ENCODE data around the gene TAS2R3.
"Not testable (repeated sequence)": the region's sequence is repeated elsewhere in the genome, so short reads cannot be mapped to it uniquely, and the experiment has no call there.

The TAS2R3 gene

GRCh38 chr7:141739250-141739649 lies 24.6 kb upstream of the TAS2R3 start:
- Mint-ChIP-seq H3K27ac (peak overlapping the region in 1 of 3 experiments; percentile 34), H3K36me3 (ENCODE audit: low read depth) (peaks cover 35% of the 10 kb centered on the region), H3K9me3 (no peaks in the 10 kb centered on the region), H3K4me3 (peak overlapping the region; percentile 83 to 98 (median 84)), H3K27me3 (ENCODE audit: low read depth) (no peaks in the 10 kb centered on the region), H3K4me1 (peaks cover 22% of the 10 kb centered on the region)
- TF ChIP-seq CTCF (IDR thresholded peaks at IDR 0.05; ENCODE audit: unreplicated experiment in 3 of 3): no peak

GRCh38 chr7:141742229-141742628 lies 21.7 kb upstream of the TAS2R3 start:
- Mint-ChIP-seq H3K27me3 (ENCODE audit: low read depth) (no peaks in the 10 kb centered on the region), H3K4me1 (peaks cover 22% of the 10 kb centered on the region), H3K27ac (no peak overlapping the region), H3K9me3 (no peaks in the 10 kb centered on the region), H3K4me3 (peak overlapping the region in 1 of 3 experiments; percentile 16), H3K36me3 (ENCODE audit: low read depth) (peaks cover 61% of the 10 kb centered on the region)
- no peak for TF ChIP-seq CTCF (IDR thresholded peaks at IDR 0.05; ENCODE audit: unreplicated experiment in 3 of 3)

DNA sequence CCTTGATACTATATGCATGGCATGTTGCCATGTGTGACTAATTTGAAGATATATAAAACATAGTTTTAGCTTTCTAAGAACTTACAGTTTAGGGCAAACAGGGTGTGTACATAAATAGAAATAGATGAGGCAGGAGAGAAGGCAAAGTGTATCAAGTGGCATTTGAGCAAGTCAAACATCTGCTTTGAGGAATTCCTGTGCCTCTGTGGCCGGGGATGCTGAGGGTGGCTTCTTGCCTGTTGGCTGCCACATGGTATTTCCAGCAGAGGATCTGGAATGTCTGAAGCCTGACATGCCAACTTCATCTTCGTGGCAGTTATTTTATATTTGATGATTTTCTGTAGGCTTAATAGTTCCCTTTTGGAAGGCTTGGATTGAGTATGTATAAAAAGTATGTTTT lies 19.8 kb upstream of the TAS2R3 start:
- TF ChIP-seq CTCF (IDR thresholded peaks at IDR 0.05; ENCODE audit: unreplicated experiment in 3 of 3): no peak
- H3K27me3 Mint-ChIP-seq (ENCODE audit: low read depth): no peaks in the 10 kb centered on the region

DNA sequence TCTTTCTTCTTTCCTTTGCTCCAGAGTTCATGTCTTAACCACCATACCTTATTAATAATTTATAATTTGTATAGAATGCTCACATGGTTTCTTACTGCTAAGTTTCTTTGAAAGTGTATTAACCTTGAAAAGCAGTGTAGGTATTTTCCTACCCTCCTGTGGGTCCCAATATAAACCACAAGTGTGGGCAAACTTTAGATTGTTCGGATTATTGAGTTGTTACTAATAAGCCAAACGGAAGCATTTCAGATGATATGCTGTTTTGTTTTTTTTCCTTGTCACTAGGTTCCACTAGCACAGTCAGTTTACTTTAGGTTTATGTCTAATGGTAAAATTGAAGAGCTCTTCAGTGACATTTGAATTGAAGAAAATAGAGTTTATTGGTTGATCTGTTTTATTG lies 15.5 kb upstream of the TAS2R3 start:
- Mint-ChIP-seq H3K4me3 (no peak overlapping the region), H3K36me3 (ENCODE audit: low read depth) (peaks cover 92% of the 10 kb centered on the region), H3K27me3 (ENCODE audit: low read depth) (no peaks in the 10 kb centered on the region), H3K4me1 (no peaks in the 10 kb centered on the region), H3K27ac (no peak overlapping the region), H3K9me3 (peaks cover 34% of the 10 kb centered on the region)
- no peak for TF ChIP-seq CTCF (IDR thresholded peaks at IDR 0.05; ENCODE audit: unreplicated experiment in 3 of 3)

More for the DNA sequence above, 19.8 kb upstream of the TAS2R3 start:
- H3K4me1 Mint-ChIP-seq: peaks cover 10% of the 10 kb centered on the region
- H3K4me3 Mint-ChIP-seq: no peak overlapping the region
- no peaks in the 10 kb centered on the region for H3K9me3 Mint-ChIP-seq
- no peak overlapping the region for H3K27ac Mint-ChIP-seq
- peaks cover 73% of the 10 kb centered on the region for H3K36me3 Mint-ChIP-seq (ENCODE audit: low read depth)

- H3K4me1 Mint-ChIP-seq; H3K27me3 Mint-ChIP-seq (ENCODE audit: low read depth); H3K4me3 Mint-ChIP-seq; H3K27ac Mint-ChIP-seq: not testable (repeated sequence)
- Mint-ChIP-seq H3K36me3 (ENCODE audit: low read depth) (peaks cover 94% of the 10 kb centered on the region), H3K9me3 (peaks cover 47% of the 10 kb centered on the region)
Observed at GRCh38 chr7:141751904-141752303, 12.0 kb upstream of the TAS2R3 start.

DNA sequence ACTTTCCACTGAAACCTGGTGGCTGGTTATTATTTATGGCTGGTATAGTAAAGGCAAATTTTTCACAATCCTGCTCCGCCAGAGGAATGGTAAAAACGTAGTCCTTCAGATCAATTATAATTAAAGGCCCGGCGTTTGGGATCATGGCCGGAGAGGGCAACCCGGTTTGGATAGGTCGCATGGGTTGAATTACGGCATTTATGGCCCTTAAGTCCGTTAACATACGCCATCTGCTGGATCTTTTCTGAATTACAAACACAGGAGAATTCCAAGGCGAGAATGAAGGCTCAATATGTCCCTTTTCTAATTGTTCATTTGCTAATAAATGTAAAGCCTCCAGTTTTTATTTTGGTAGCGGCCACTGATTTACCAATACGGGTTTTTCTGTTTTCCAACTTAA lies 11.3 kb upstream of the TAS2R3 start:
- Mint-ChIP-seq H3K36me3 (ENCODE audit: low read depth) (peaks cover 99% of the 10 kb centered on the region), H3K9me3 (peaks cover 47% of the 10 kb centered on the region), H3K27me3 (ENCODE audit: low read depth) (no peaks in the 10 kb centered on the region), H3K27ac (no peak overlapping the region), H3K4me1 (no peaks in the 10 kb centered on the region), H3K4me3 (no peak overlapping the region)
- TF ChIP-seq CTCF (IDR thresholded peaks at IDR 0.05; ENCODE audit: unreplicated experiment in 3 of 3): peak; percentile 8 to 17 (median 12)

Data from nephron (organoid).